K562 (cell line): Measurements from ENCODE around the gene OR13J1. TPM values are rescaled to one million over a fixed set of nuclear protein-coding genes. Genes with fewer than 3 reads are reported as not detected.

Experiments used
- ATAC-seq: fragments of 200-7000 bp; cut with Tn5 transposase; 3 replicates; pipeline ENCODE4 v1.9.1; 2020; ENCODE audit warnings: moderate library complexity
- BruUV-seq: library from RNA; stranded (reverse); fragments of 400-500 nt; replicated peaks from 2 replicates; lab custom pipeline; 2021; lab: Mats Ljungman, UMichigan
- CTCF ChIA-PET: fragments of 300-600 bp; formaldehyde crosslinking; extraction: SDS; loops from one replicate; lab custom pipeline; 2021; ENCODE audit warnings: low intra/inter-chr PET ratio; lab: Yijun Ruan, JAX
- POLR2A ChIA-PET: fragments of 300-600, 350-650 bp; sonication (Branson Sonifier 250); formaldehyde crosslinking; extraction: SDS; loops from one replicate; lab custom pipeline; 2021; ENCODE audit warnings: antibody characterized with exemption, inconsistent platforms; lab: Yijun Ruan, JAX
- DNase-seq, 4 experiments: peaks; one replicate each; pipeline versions ENCODE4 v3.0.0 to v3.0.0-alpha.2; 2011 to 2018; ENCODE audit warnings: low spot score in 3 of 4, mixed read lengths in 3 of 4; ENCODE audit errors: extremely low read depth in 1 of 4
- FAIRE-seq: peaks from 2 replicates; lab custom pipeline; 2011; peaks lifted over from hg19 to GRCh38; lab: Jason Lieb, UNC
- H2AFZ ChIP-seq: 2 replicates; pipeline ENCODE4 v1.6.0; 2011; ENCODE audit warnings: low read depth, low read length, control low read depth, inconsistent platforms
- H3K27ac ChIP-seq: fragments of 200-600 bp; 3 replicates; pipeline ENCODE4 v1.8.0; 2011; ENCODE audit warnings: low read depth, mild to moderate bottlenecking, control low read depth, inconsistent platforms, low read length, moderate library complexity, mixed read lengths; ENCODE audit errors: extremely low read depth
- H3K27me3 ChIP-seq, 2 experiments: fragments of 300-600 bp in 1 of 2; 2 replicates in 1 of 2; 3 replicates in 1 of 2; pipeline versions ENCODE4 v1.6.0 to v1.8.0; 2011; ENCODE audit warnings: inconsistent platforms in 2 of 2, low read length in 2 of 2, mild to moderate bottlenecking in 1 of 2, mixed read lengths in 1 of 2, moderate library complexity in 1 of 2; ENCODE audit not compliant: control insufficient read depth in 2 of 2, insufficient read depth in 2 of 2
- H3K36me3 ChIP-seq: fragments of 300-600 bp; 3 replicates; pipeline ENCODE4 v1.8.0; 2011; ENCODE audit warnings: mild to moderate bottlenecking, low read length, inconsistent platforms; ENCODE audit not compliant: control insufficient read depth, insufficient read depth
- H3K4me1 ChIP-seq, 2 experiments: fragments of 200-600 bp in 1 of 2; replicated peaks in 1 of 2; 2 replicates in 1 of 2; 3 replicates in 1 of 2; pipeline versions ENCODE4 v1.5.1 to v1.8.0; 2011; ENCODE audit warnings: inconsistent platforms in 2 of 2, low read length in 2 of 2, mild to moderate bottlenecking in 1 of 2, mixed read lengths in 1 of 2, moderate library complexity in 1 of 2; ENCODE audit not compliant: control insufficient read depth in 2 of 2, insufficient read depth in 2 of 2
- H3K4me2 ChIP-seq: 2 replicates; pipeline ENCODE4 v1.6.1; 2011; ENCODE audit warnings: low read length, control low read depth, inconsistent platforms, mixed read lengths; ENCODE audit not compliant: insufficient read depth
- H3K4me3 ChIP-seq: fragments of 200-600 bp; sonication (generic), shearing (Covaris generic); 2 replicates; pipeline ENCODE4 v1.5.1; 2016; ENCODE audit warnings: control low read depth, inconsistent platforms
- H3K79me2 ChIP-seq: fragments of 200-600 bp; 3 replicates; pipeline ENCODE4 v1.8.0; 2011; ENCODE audit warnings: low read length, inconsistent platforms; ENCODE audit not compliant: control insufficient read depth, insufficient read depth
- H3K9ac ChIP-seq, 2 experiments: 2 replicates each; pipeline versions ENCODE4 v1.6.0 to v1.6.1; 2011; ENCODE audit warnings: low read depth in 2 of 2, low read length in 2 of 2, control low read depth in 1 of 2, inconsistent platforms in 1 of 2, mild to moderate bottlenecking in 1 of 2, mixed read lengths in 1 of 2; ENCODE audit not compliant: insufficient read depth in 1 of 2
- H3K9me1 ChIP-seq: one replicate; pipeline ENCODE4 v1.6.0; 2011; ENCODE audit warnings: inconsistent platforms, mild to moderate bottlenecking, low read length, moderate library complexity; ENCODE audit not compliant: control insufficient read depth, insufficient read depth
- H3K9me3 ChIP-seq: replicated peaks from 2 replicates; pipeline ENCODE4 v1.5.1; 2011; ENCODE audit warnings: low read depth, low read length, inconsistent platforms; ENCODE audit not compliant: control insufficient read depth, insufficient read depth
- H4K20me1 ChIP-seq: replicated peaks from 2 replicates; pipeline ENCODE4 v1.6.1; 2011; ENCODE audit warnings: low read length, inconsistent platforms, mixed read lengths; ENCODE audit not compliant: control insufficient read depth, insufficient read depth
- JUNB ChIP-seq: fragments of 450-650 bp; formaldehyde crosslinking; conservative IDR thresholded peaks from 2 replicates; pipeline ENCODE4 v1.4.0; 2020; ENCODE audit warnings: mild to moderate bottlenecking
- KLF16 ChIP-seq: IDR thresholded peaks from 2 replicates; pipeline ENCODE4 v1.6.1; 2016; ENCODE audit warnings: antibody characterized with exemption
- RBM15 ChIP-seq: fragments of 200-400 bp; formaldehyde crosslinking; IDR thresholded peaks from 2 replicates; pipeline ENCODE4 v1.6.1; 2018; ENCODE audit warnings: mild to moderate bottlenecking, low read length, moderate library complexity; ENCODE audit not compliant: insufficient read depth
- TFAM ChIP-seq: fragments of 250-450 bp; sonication (Bioruptor Pico); conservative IDR thresholded peaks from 2 replicates; pipeline ENCODE4 v1.5.0; 2021; ENCODE audit warnings: mild to moderate bottlenecking, moderate library complexity
- ZNF408 ChIP-seq: fragments of 250-450 bp; sonication (Bioruptor Pico); IDR thresholded peaks from 2 replicates; pipeline ENCODE4 v1.4.0; 2020; ENCODE audit warnings: low read depth, mild to moderate bottlenecking, moderate library complexity
- WGBS: fragments of 100-300 bp; shearing (Covaris generic); methylation state at CpG from one replicate; pipeline ENCODE4 v1.1.6; 2016; ENCODE audit warnings: low coverage, mixed read lengths; ENCODE audit not compliant: insufficient coverage; ENCODE audit errors: missing lambda C conversion rate; 5-methylcytosine and 5-hydroxymethylcytosine counted together
- in situ Hi-C: fragments of 300-500 bp; cut with MboI; formaldehyde crosslinking; loops from 4 replicates; pipeline ENCODE4 v1.15.0; 2018; ENCODE audit warnings: inconsistent platforms, mixed read lengths
- intact Hi-C: fragments of 100-400 bp; cut with micrococcal nuclease; formaldehyde crosslinking; loops from 2 replicates; pipeline ENCODE4 v1.14.2; 2022
- polyA plus RNA-seq, 8 experiments: library from polyadenylated mRNA; depleted of rRNA in 4 of 8; stranded (reverse) in 5 of 8; unstranded in 3 of 8; fragments of >200 nt; fragmentation: Nextera tagmentation in 2 of 8; fragmentation: Illumina TruSeq in 1 of 8; extraction: Ambion mirVana in 2 of 8; extraction: Trizol in 1 of 8; gene quantifications; 2 replicates each; pipeline versions ENCODE4 v1.2.1 to v1.2.3, GENCODE V29; 2011 to 2014; ENCODE audit warnings: inconsistent platforms in 1 of 8, missing spikeins in 1 of 8
- total RNA-seq, 7 experiments: library from RNA; depleted of rRNA in 6 of 7; stranded (reverse); fragments of >200 nt in 6 of 7; fragmentation: Illumina TruSeq in 2 of 7; extraction: Trizol in 2 of 7; gene quantifications; 2 replicates each; pipeline versions ENCODE4 v1.2.1 to v1.2.3, GENCODE V29; 2011 to 2021; ENCODE audit warnings: low replicate concordance in 1 of 7
- TF ChIP-seq, protein P1 (sequence below): sonication (generic); formaldehyde crosslinking; IDR thresholded peaks from 2 replicates; pipeline ENCODE4 v1.8.0; 2023; ENCODE audit warnings: missing genetic modification reagents, mild to moderate bottlenecking, borderline replicate concordance
- TF ChIP-seq, protein P2 (sequence below): fragments of 250-450 bp; sonication (Bioruptor Pico); IDR thresholded peaks from 2 replicates; pipeline ENCODE4 v1.5.0; 2021; ENCODE audit warnings: mild to moderate bottlenecking, borderline replicate concordance

The OR13J1 gene
- total and polyA plus RNA-seq, 9 of the 15 experiments (the other 6 are each of a cell fraction or from before 2014, with no cell fraction given) = not detected

DNA sequence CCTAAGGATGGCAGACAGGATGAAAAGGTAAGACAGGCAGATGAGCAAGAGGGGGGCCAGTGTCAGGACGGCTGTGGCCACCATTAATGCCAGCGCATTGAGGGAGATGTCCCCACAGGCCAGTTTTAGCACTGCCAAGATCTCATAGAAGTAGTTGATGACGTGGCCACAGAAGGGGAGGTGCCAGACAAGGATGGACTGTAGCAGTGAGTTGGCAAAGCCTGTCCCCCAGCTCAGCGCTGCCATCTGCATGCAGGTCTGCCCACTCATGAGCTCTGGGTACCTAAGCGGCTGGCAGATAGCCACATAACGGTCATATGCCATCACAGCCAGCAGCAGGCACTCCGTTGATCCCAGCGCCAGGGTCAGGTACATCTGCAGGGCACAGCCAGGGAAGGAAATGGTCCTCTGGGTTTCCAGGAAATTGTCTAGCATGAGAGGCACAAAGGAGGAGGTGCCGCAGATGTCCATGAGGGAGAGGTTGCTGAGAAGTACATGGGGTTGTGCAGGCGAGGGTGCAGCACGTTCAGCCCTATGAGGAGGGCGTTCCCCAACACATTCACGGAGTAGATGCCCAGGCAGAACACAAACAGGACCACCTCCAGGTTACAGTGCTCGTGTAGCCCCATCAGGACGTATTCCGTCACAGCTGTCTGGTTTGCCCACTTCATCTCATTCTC lies 10.8 kb downstream of the OR13J1 start:
- TF ChIP-seq, protein P1, sequence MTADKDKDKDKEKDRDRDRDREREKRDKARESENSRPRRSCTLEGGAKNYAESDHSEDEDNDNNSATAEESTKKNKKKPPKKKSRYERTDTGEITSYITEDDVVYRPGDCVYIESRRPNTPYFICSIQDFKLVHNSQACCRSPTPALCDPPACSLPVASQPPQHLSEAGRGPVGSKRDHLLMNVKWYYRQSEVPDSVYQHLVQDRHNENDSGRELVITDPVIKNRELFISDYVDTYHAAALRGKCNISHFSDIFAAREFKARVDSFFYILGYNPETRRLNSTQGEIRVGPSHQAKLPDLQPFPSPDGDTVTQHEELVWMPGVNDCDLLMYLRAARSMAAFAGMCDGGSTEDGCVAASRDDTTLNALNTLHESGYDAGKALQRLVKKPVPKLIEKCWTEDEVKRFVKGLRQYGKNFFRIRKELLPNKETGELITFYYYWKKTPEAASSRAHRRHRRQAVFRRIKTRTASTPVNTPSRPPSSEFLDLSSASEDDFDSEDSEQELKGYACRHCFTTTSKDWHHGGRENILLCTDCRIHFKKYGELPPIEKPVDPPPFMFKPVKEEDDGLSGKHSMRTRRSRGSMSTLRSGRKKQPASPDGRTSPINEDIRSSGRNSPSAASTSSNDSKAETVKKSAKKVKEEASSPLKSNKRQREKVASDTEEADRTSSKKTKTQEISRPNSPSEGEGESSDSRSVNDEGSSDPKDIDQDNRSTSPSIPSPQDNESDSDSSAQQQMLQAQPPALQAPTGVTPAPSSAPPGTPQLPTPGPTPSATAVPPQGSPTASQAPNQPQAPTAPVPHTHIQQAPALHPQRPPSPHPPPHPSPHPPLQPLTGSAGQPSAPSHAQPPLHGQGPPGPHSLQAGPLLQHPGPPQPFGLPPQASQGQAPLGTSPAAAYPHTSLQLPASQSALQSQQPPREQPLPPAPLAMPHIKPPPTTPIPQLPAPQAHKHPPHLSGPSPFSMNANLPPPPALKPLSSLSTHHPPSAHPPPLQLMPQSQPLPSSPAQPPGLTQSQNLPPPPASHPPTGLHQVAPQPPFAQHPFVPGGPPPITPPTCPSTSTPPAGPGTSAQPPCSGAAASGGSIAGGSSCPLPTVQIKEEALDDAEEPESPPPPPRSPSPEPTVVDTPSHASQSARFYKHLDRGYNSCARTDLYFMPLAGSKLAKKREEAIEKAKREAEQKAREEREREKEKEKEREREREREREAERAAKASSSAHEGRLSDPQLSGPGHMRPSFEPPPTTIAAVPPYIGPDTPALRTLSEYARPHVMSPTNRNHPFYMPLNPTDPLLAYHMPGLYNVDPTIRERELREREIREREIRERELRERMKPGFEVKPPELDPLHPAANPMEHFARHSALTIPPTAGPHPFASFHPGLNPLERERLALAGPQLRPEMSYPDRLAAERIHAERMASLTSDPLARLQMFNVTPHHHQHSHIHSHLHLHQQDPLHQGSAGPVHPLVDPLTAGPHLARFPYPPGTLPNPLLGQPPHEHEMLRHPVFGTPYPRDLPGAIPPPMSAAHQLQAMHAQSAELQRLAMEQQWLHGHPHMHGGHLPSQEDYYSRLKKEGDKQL = no peak
- no peak for TF ChIP-seq TFAM (CRISPR knock-in tag)
- no peak for TF ChIP-seq KLF16
- TF ChIP-seq JUNB (CRISPR knock-in tag) = no peak
- TF ChIP-seq ZNF408 (CRISPR knock-in tag) = no peak
- TF ChIP-seq, protein P2, sequence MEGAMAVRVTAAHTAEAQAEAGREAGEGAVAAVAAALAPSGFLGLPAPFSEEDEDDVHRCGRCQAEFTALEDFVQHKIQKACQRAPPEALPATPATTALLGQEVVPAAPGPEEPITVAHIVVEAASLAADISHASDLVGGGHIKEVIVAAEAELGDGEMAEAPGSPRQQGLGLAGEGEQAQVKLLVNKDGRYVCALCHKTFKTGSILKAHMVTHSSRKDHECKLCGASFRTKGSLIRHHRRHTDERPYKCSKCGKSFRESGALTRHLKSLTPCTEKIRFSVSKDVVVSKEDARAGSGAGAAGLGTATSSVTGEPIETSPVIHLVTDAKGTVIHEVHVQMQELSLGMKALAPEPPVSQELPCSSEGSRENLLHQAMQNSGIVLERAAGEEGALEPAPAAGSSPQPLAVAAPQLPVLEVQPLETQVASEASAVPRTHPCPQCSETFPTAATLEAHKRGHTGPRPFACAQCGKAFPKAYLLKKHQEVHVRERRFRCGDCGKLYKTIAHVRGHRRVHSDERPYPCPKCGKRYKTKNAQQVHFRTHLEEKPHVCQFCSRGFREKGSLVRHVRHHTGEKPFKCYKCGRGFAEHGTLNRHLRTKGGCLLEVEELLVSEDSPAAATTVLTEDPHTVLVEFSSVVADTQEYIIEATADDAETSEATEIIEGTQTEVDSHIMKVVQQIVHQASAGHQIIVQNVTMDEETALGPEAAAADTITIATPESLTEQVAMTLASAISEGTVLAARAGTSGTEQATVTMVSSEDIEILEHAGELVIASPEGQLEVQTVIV (CRISPR knock-in tag) = no peak
- TF ChIP-seq RBM15 = no peak
- ChIA-PET CTCF (no interaction called here), POLR2A (no interaction called here)
- Histone ChIP-seq H3K27ac (no peak overlapping the region), H3K4me1 (no peaks in the 10 kb centered on the region), H3K9me1 (no peaks in the 10 kb centered on the region), H2AFZ (no peak overlapping the region), H3K79me2 (no peaks in the 10 kb centered on the region), H3K36me3 (no peaks in the 10 kb centered on the region), H4K20me1 (no peaks in the 10 kb centered on the region), H3K4me2 (no peak overlapping the region), H3K9ac (no peak overlapping the region), H3K4me3 (no peak overlapping the region), H3K27me3 (peaks cover 18 to 74% of the 10 kb centered on the region in 2 experiments), H3K9me3 (no peaks in the 10 kb centered on the region)
- ATAC-seq (no peak), FAIRE-seq (no peak), DNase-seq (peak in 2 of 4 experiments; percentile 16 to 18)
- no TSS peak for BruUV-seq
- intact Hi-C loops = no loop called here
- WGBS = 0% methylated on average over 16 of the region's 16 CpGs
- in situ Hi-C loops = no loop called here
